PFSK-1 (cell line): ENCODE data around the gene RNF149.

Experiments used
- FOXP2 ChIP-seq: optimal IDR thresholded peaks from 2 replicates; pipeline ENCODE3; 2011; ENCODE audit warnings: borderline replicate concordance, control low read depth, inconsistent platforms; ENCODE audit not compliant: insufficient read depth; ENCODE audit errors: extremely low read length, extremely low read depth
- POLR2AphosphoS5 ChIP-seq: IDR thresholded peaks from 2 replicates; pipeline ENCODE4 v1.6.1; 2012; ENCODE audit warnings: low read depth, mild to moderate bottlenecking, control low read depth, low read length, moderate library complexity

- TF ChIP-seq POLR2AphosphoS5 = no peak
- TF ChIP-seq FOXP2 = no peak
Observed at GRCh38 chr2:101241158-101241557, 67.3 kb downstream of the RNF149 start.
